IMR-90 (cell line): ENCODE data around the gene KCNT2. TPM values are rescaled to one million over a fixed set of nuclear protein-coding genes. Genes with fewer than 3 reads are reported as not detected.

Experiments used
- ATAC-seq: fragments of 200-7000 bp; cut with Tn5 transposase; 2 replicates; pipeline ENCODE4 v1.9.1; 2020; ENCODE audit warnings: low read depth, mild to moderate bottlenecking, moderate library complexity
- BruUV-seq: library from RNA; stranded (reverse); fragments of 400-500 nt; replicated peaks from 2 replicates; lab custom pipeline; 2021; lab: Mats Ljungman, UMichigan
- CTCF ChIA-PET: fragments of 300-600 bp; formaldehyde crosslinking; extraction: SDS; loops from one replicate; lab custom pipeline; 2021; ENCODE audit warnings: antibody characterized with exemption; lab: Yijun Ruan, JAX
- POLR2A ChIA-PET: fragments of 300-600 bp; sonication (Branson Sonifier 250); formaldehyde crosslinking; loops from one replicate; lab custom pipeline; 2022; ENCODE audit warnings: antibody characterized with exemption; ENCODE audit not compliant: unreplicated experiment; lab: Charles Lee
- DNase-seq: peaks from one replicate; pipeline ENCODE4 v3.0.0; 2013
- H2AFZ ChIP-seq: replicated peaks from 2 replicates; pipeline ENCODE3; 2013; ENCODE audit warnings: low read length, mild to moderate bottlenecking; ENCODE audit not compliant: poor library complexity
- H2AK5ac ChIP-seq: 2 replicates; pipeline ENCODE4 v1.6.1; 2013; ENCODE audit warnings: low read depth, low read length, inconsistent platforms
- H2AK9ac ChIP-seq: replicated peaks from 2 replicates; pipeline ENCODE3; 2013; ENCODE audit warnings: mild to moderate bottlenecking, low read depth, low read length, moderate library complexity; ENCODE audit not compliant: poor library complexity
- H2BK120ac ChIP-seq: 2 replicates; pipeline ENCODE4 v1.6.1; 2013; ENCODE audit warnings: low read depth, low read length, inconsistent platforms
- H2BK15ac ChIP-seq: 3 replicates; pipeline ENCODE4 v1.6.1; 2013; ENCODE audit warnings: low read depth, low read length, inconsistent platforms
- H2BK20ac ChIP-seq: 2 replicates; pipeline ENCODE4 v1.6.1; 2013; ENCODE audit warnings: low read depth, mild to moderate bottlenecking, inconsistent platforms, low read length, moderate library complexity
- H2BK5ac ChIP-seq: 2 replicates; pipeline ENCODE4 v1.6.1; 2013; ENCODE audit warnings: mild to moderate bottlenecking, low read depth, low read length, inconsistent platforms; ENCODE audit not compliant: poor library complexity, severe bottlenecking
- H3K14ac ChIP-seq: replicated peaks from 2 replicates; pipeline ENCODE4 v1.6.1; 2013; ENCODE audit warnings: low read depth, low read length, inconsistent platforms
- H3K18ac ChIP-seq: 2 replicates; pipeline ENCODE4 v1.6.1; 2013; ENCODE audit warnings: low read depth, low read length, control low read depth
- H3K23ac ChIP-seq: 2 replicates; pipeline ENCODE4 v1.6.1; 2013; ENCODE audit warnings: low read depth, low read length, inconsistent platforms
- H3K27ac ChIP-seq: 2 replicates; pipeline ENCODE4 v1.5.1; 2013; ENCODE audit warnings: mild to moderate bottlenecking, control low read depth, low read length; ENCODE audit not compliant: insufficient read depth
- H3K27me3 ChIP-seq: 2 replicates; pipeline ENCODE4 v1.6.1; 2013; ENCODE audit warnings: low read length; ENCODE audit not compliant: control insufficient read depth, insufficient read depth
- H3K36me3 ChIP-seq: 2 replicates; pipeline ENCODE4 v1.6.1; 2013; ENCODE audit warnings: low read length, mixed read lengths; ENCODE audit not compliant: control insufficient read depth, insufficient read depth
- H3K4ac ChIP-seq: 2 replicates; pipeline ENCODE4 v1.6.1; 2013; ENCODE audit warnings: low read depth, low read length, inconsistent platforms
- H3K4me1 ChIP-seq: 2 replicates; pipeline ENCODE4 v1.6.1; 2013; ENCODE audit warnings: low read length, mixed read lengths; ENCODE audit not compliant: control insufficient read depth, insufficient read depth
- H3K4me2 ChIP-seq: 2 replicates; pipeline ENCODE4 v1.6.1; 2013; ENCODE audit warnings: low read depth, mild to moderate bottlenecking, control low read depth, low read length, moderate library complexity
- H3K4me3 ChIP-seq: 2 replicates; pipeline ENCODE4 v1.5.1; 2013; ENCODE audit warnings: low read depth, mild to moderate bottlenecking, control low read depth, low read length, moderate library complexity; ENCODE audit not compliant: insufficient read depth
- H3K56ac ChIP-seq: 2 replicates; pipeline ENCODE4 v1.6.1; 2013; ENCODE audit warnings: low read length, inconsistent platforms; ENCODE audit not compliant: insufficient read depth; ENCODE audit errors: extremely low read depth
- H3K79me1 ChIP-seq, 2 experiments: 2 replicates each; pipeline ENCODE4 v1.6.1; 2013; ENCODE audit warnings: low read length in 2 of 2, inconsistent platforms in 1 of 2, low read depth in 1 of 2
- H3K9ac ChIP-seq: 2 replicates; pipeline ENCODE4 v1.6.1; 2013; ENCODE audit warnings: low read depth, low read length, control low read depth
- H3K9me1 ChIP-seq: 2 replicates; pipeline ENCODE4 v1.6.1; 2013; ENCODE audit warnings: low read length, inconsistent platforms; ENCODE audit not compliant: insufficient read depth
- H3K9me3 ChIP-seq: 2 replicates; pipeline ENCODE4 v1.6.1; 2013; ENCODE audit warnings: low read length; ENCODE audit not compliant: control insufficient read depth, insufficient read depth
- H4K20me1 ChIP-seq: 2 replicates; pipeline ENCODE4 v1.6.1; 2013; ENCODE audit warnings: low read length, inconsistent platforms; ENCODE audit not compliant: insufficient read depth
- H4K5ac ChIP-seq: 2 replicates; pipeline ENCODE4 v1.6.1; 2013; ENCODE audit warnings: mild to moderate bottlenecking, low read depth, low read length, control low read depth
- H4K8ac ChIP-seq, 2 experiments: 2 replicates each; pipeline ENCODE4 v1.6.1; 2013; ENCODE audit warnings: low read depth in 2 of 2, low read length in 2 of 2, control low read depth in 1 of 2, inconsistent platforms in 1 of 2
- H4K91ac ChIP-seq: 2 replicates; pipeline ENCODE4 v1.6.1; 2013; ENCODE audit warnings: low read depth, low read length, inconsistent platforms; ENCODE audit not compliant: insufficient read depth
- CEBPB ChIP-seq: IDR thresholded peaks from 2 replicates; pipeline ENCODE4 v1.6.1; 2012; ENCODE audit warnings: low read depth, low read length, improper control_type of control experiment
- CHD1 ChIP-seq: IDR thresholded peaks from 2 replicates; pipeline ENCODE4 v1.6.1; 2012; ENCODE audit warnings: low read depth, low read length, improper control_type of control experiment
- CTCF ChIP-seq: conservative IDR thresholded peaks from 2 replicates; pipeline ENCODE4 v1.5.1; 2012; ENCODE audit warnings: mild to moderate bottlenecking, low read depth, low read length, improper control_type of control experiment
- FOS ChIP-seq: fragments of 150-350 bp; IDR thresholded peaks from 2 replicates; pipeline ENCODE4 v1.6.1; 2016; ENCODE audit warnings: low read depth, low read length
- MAZ ChIP-seq: IDR thresholded peaks from 2 replicates; pipeline ENCODE4 v1.6.1; 2012; ENCODE audit warnings: low read depth, mild to moderate bottlenecking, low read length, improper control_type of control experiment, moderate library complexity, borderline replicate concordance
- MXI1 ChIP-seq: IDR thresholded peaks from 2 replicates; pipeline ENCODE4 v1.6.1; 2012; ENCODE audit warnings: low read depth, mild to moderate bottlenecking, low read length, moderate library complexity, borderline replicate concordance
- POLR2A ChIP-seq: IDR thresholded peaks from 2 replicates; pipeline ENCODE4 v1.6.1; 2012; ENCODE audit warnings: mild to moderate bottlenecking, low read depth, low read length
- RAD21 ChIP-seq: IDR thresholded peaks from 2 replicates; pipeline ENCODE4 v1.6.1; 2012; ENCODE audit warnings: low read length, improper control_type of control experiment
- RCOR1 ChIP-seq: IDR thresholded peaks from 2 replicates; pipeline ENCODE4 v1.6.1; 2012; ENCODE audit warnings: mild to moderate bottlenecking, low read length, improper control_type of control experiment; ENCODE audit not compliant: insufficient replicate concordance
- RFX5 ChIP-seq: IDR thresholded peaks from 2 replicates; pipeline ENCODE4 v1.8.0; 2012; ENCODE audit warnings: low read depth, mild to moderate bottlenecking, low read length, moderate library complexity
- SMC3 ChIP-seq: fragments of 150-350 bp; IDR thresholded peaks from 2 replicates; pipeline ENCODE4 v1.6.1; 2016; ENCODE audit warnings: low read depth, mild to moderate bottlenecking, antibody characterized with exemption, low read length, moderate library complexity
- USF2 ChIP-seq: fragments of 150-350 bp; IDR thresholded peaks from 2 replicates; pipeline ENCODE4 v1.6.1; 2017; ENCODE audit warnings: mild to moderate bottlenecking, antibody characterized with exemption, low read length, low read depth
- WGBS, 2 experiments: methylation state at CpG; one replicate each; pipeline versions ENCODE4 v1.1.5 to v1.1.7; 2013; ENCODE audit warnings: missing lambda C conversion rate in 2 of 2; ENCODE audit not compliant: insufficient read length in 1 of 2; ENCODE audit errors: extremely low coverage in 2 of 2; 5-methylcytosine and 5-hydroxymethylcytosine counted together
- dilution Hi-C: fragments of 300-500 bp; cut with HindIII; formaldehyde crosslinking; loops from one replicate; pipeline ENCODE4 v1.14.3; 2018; ENCODE audit warnings: low sequenced_read_pairs; ENCODE audit not compliant: unreplicated experiment
- in situ Hi-C: fragments of 300-500 bp; cut with MboI; formaldehyde crosslinking; loops from 3 replicates; pipeline ENCODE4 v1.14.3; 2019; ENCODE audit warnings: low sequenced_read_pairs, inconsistent platforms, mixed read lengths
- intact Hi-C: fragments of 100-400 bp; cut with micrococcal nuclease; formaldehyde crosslinking; loops from 2 replicates; pipeline ENCODE4 v1.10.0; 2022
- polyA plus RNA-seq, 3 experiments: library from polyadenylated mRNA; depleted of rRNA; stranded (reverse); fragments of >200 nt; gene quantifications; 2 replicates each; pipeline ENCODE4 v1.2.3, GENCODE V29; 2012; ENCODE audit warnings: low replicate concordance in 1 of 3
- total RNA-seq: library from RNA; depleted of rRNA; stranded (reverse); fragments of >200 nt; gene quantifications from 2 replicates; pipeline ENCODE4 v1.2.3, GENCODE V29; 2012

KCNT2 gene
- total and polyA plus RNA-seq, 2 of the 4 experiments (the other 2 are of a cell fraction): 0.22 to 0.72 TPM

- no peak overlapping the region for H3K4me2 ChIP-seq
- H3K27ac ChIP-seq: no peak overlapping the region
- no peak overlapping the region for H2BK15ac ChIP-seq
- H3K56ac ChIP-seq: no peak overlapping the region
- POLR2A ChIA-PET: no interaction called here
- H3K9me3 ChIP-seq: peaks cover 2% of the 10 kb centered on the region; the same call in 1 of the 2 replicates
- dilution Hi-C loops: no loop called here
- peak overlapping the region; percentile 35; the same call in 1 of the 2 replicates for H3K18ac ChIP-seq
- H2AFZ ChIP-seq: no peak overlapping the region
- H2BK5ac ChIP-seq: no peak overlapping the region
- H2AK9ac ChIP-seq: no peak overlapping the region
- no peak overlapping the region for H4K8ac ChIP-seq
- no peak overlapping the region for H4K91ac ChIP-seq
- in situ Hi-C loops: no loop called here
- no peak overlapping the region for H3K4ac ChIP-seq
- intact Hi-C loops: loop anchor here (5.0 kb wide), 1 partner anchor 44 kb away; no protein-coding TSS in a partner anchor
- TF ChIP-seq USF2: no peak
- TF ChIP-seq MXI1: no peak
- no peak for TF ChIP-seq MAZ
- no peak for TF ChIP-seq CHD1
- no peak for TF ChIP-seq POLR2A
- TF ChIP-seq RAD21: no peak
- TF ChIP-seq CTCF: no peak
- TF ChIP-seq CEBPB: no peak
- no peak for TF ChIP-seq FOS
- no peak for TF ChIP-seq SMC3
- no peak for TF ChIP-seq RFX5
- TF ChIP-seq RCOR1: no peak
- H3K9ac ChIP-seq: no peak overlapping the region
- CTCF ChIA-PET: no interaction called here
- H3K27me3 ChIP-seq: no peaks in the 10 kb centered on the region
- H2AK5ac ChIP-seq: no peak overlapping the region
- H2BK120ac ChIP-seq: no peak overlapping the region
- ATAC-seq: no peak
- H3K79me1 ChIP-seq: no peaks in the 10 kb centered on the region
- no peak overlapping the region for H3K14ac ChIP-seq
- H4K20me1 ChIP-seq: no peaks in the 10 kb centered on the region
- no peak for DNase-seq
- H3K4me1 ChIP-seq: peaks cover 6% of the 10 kb centered on the region
- no CpG with 5 or more reads among the region's 2 CpGs for WGBS, 2 experiments
- H3K23ac ChIP-seq: no peak overlapping the region
- no peaks in the 10 kb centered on the region for H3K9me1 ChIP-seq
- H3K36me3 ChIP-seq: no peaks in the 10 kb centered on the region
- peak overlapping the region; percentile 42; the same call in 1 of the 2 replicates for H2BK20ac ChIP-seq
- H3K4me3 ChIP-seq: no peak overlapping the region
- H4K5ac ChIP-seq: no peak overlapping the region
- no TSS peak for BruUV-seq
Measured at GRCh38 chr1:196205882-196206281, 402.4 kb downstream of the KCNT2 start.
